ENCODE results near the gene MTMR12.

DNA sequence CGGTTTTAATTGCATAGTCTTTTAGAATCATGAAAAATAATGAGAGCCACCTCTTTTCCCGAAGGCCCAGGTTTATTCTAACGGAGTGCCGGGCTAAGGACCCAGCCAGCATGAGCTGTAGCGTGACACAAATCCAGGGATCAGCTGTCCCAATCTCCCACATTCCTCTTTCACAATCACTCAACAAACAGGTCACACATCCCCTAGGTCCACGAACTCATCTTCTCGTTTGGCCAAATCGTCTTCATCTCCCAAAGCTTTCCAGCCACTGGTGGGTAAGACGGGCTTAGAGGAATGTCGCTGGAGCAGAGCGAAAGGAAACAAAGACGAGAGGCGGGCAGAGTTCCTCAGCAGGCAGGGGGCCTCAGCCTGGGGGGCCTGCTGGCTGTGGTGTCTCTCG, 83.2 kb downstream of the MTMR12 start:
- TF ChIP-seq TAF1 (IDR thresholded peaks at IDR 0.05; ENCODE audit: borderline replicate concordance, low read depth, low read length) (no peak), POLR2AphosphoS5 (IDR thresholded peaks at IDR 0.05; ENCODE audit: low read depth, low read length) (no peak)

All from GM12892 (cell line).